GM18517 (cell line): Measurements from ENCODE around the gene CDC42EP1.
"Not testable (repeated sequence)": the region's sequence is repeated elsewhere in the genome, so short reads cannot be mapped to it uniquely, and the experiment has no call there.

Source experiments
- ATAC-seq: cut with Tn5 transposase; IDR thresholded peaks from one replicate; pipeline ENCODE4 v1.9.1; 2021; ENCODE audit warnings: mild to moderate bottlenecking, moderate library complexity; ENCODE audit not compliant: unreplicated experiment

Gene CDC42EP1

GRCh38 chr22:37609240-37610152 is 49.2 kb downstream of the CDC42EP1 start:
- ATAC-seq = no peak

DNA sequence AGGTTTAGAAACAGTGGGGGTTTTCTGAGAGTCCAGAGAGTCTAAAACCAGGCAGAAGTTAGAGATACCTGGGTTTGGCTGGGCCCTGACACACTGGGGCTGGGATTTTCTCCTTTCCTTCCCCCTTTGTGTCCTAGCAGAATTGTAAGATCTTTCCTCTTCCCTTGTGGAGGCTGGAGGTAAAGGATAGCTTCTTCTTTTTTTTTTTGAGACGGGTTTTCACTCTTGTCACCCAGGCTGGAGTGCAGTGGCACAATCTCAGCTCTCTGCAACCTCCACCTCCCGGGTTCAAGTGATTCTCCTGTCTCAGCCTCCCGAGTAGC is 49.8 kb downstream of the CDC42EP1 start:
- not testable (repeated sequence) for ATAC-seq

DNA sequence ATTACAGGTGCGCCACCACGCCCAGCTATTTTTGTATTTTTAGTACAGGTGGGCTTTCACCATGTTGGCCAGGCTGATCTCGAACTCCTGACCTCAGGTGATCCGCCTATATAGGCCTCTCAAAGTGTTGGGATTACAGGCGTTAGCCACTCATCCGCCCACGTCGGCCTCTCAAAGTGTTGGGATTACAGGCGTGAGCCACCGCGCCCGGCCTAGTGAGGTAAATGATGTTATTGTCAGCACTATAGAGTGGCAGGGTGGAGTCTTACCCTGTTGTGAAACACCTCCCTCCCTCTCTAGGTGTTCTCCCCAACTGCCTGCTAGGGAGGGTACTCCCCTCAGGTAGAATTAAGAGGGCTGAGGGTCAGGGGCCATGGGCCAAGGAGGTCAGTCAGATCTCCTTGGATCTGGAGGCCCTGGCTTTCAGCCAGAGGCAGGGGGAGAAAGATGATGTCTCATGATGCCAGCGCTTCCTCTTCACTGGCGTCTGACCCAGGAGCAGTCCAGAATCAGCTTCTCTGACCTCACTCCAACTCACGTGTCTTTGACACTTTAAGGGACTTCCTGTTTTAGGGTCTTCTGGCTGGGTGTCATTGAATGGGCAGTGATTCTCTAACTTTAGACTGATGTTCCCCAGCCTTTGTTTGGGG is 50.3 kb downstream of the CDC42EP1 start:
- no peak for ATAC-seq

- ATAC-seq = no peak
Measured at GRCh38 chr22:37611207-37611606, 50.9 kb downstream of the CDC42EP1 start.

GRCh38 chr22:37616201-37617083 is 56.2 kb downstream of the CDC42EP1 start:
- no peak for ATAC-seq

DNA sequence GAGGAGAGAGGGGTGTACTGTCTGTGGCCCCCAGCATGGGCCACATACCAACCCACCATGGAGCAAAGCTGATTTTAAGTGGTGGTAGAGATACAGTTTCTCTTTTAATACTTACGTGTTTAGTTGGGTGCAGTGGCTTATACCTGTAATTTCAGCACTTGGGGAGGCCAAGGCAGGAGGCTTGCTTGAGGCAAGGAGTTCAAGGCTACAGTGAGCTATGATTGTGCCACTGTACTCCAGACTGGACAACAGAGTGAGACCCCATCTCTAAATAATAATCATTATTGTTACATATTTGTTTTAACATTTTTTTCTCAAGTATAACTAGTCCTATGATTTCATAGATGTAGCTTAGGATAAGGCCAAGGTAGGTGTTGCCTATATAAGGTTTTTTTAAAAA is 57.2 kb downstream of the CDC42EP1 start:
- ATAC-seq = no peak

- no peak for ATAC-seq
Measured at GRCh38 chr22:37618072-37618656, 57.9 kb downstream of the CDC42EP1 start.

- ATAC-seq = no peak
Measured at GRCh38 chr22:37618674-37619073, 58.4 kb downstream of the CDC42EP1 start.
